GM19452 (cell line): ENCODE measurements around the gene RGS3.
"Not testable (repeated sequence)": the region's sequence is repeated elsewhere in the genome, so short reads cannot be mapped to it uniquely, and the experiment has no call there.

ENCODE experiments used
- ATAC-seq: cut with Tn5 transposase; IDR thresholded peaks from one replicate; pipeline ENCODE4 v1.9.1; 2021; ENCODE audit not compliant: unreplicated experiment

RGS3 gene

DNA sequence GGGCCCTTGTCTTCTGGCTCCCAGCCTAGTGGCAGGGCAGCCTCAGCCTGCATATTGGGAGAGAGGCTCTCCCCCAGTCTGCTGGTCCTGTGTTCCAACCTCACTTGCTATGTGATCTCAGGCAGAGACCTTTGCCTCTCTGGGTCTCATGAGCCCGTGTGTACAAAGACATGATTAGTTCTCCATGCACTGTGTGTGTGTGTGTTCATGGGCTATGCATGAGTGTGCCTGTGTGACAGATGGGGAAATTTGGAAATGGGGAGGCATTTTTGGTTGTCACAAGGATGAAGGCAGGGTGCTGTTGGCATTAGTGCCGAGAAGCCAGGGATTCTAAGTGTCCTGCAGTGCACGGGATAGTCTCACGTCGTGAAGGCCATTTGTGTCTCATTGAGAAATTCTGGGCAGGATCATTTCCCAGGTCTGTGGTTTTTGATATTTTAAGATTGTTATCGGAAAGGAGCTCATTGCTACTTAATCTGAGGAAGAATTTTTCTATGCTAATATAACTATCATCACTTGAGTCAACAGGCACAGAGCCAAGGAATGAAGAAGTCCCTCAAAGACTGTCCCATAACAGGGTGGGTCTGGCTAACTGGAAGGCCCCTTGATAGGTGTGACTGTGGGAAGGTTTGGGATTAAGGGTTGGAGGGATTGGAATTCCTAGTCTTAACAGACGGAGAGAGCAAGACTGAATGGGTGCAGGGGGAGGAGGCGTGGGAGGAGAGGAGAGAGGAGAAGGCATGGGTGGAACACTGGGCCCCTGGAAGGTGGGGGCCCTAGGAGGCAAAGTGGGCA is 168.5 kb downstream of the RGS3 start:
- ATAC-seq, result no peak

GRCh38 chr9:113632776-113633590 is 169.5 kb downstream of the RGS3 start:
- no peak for ATAC-seq

DNA sequence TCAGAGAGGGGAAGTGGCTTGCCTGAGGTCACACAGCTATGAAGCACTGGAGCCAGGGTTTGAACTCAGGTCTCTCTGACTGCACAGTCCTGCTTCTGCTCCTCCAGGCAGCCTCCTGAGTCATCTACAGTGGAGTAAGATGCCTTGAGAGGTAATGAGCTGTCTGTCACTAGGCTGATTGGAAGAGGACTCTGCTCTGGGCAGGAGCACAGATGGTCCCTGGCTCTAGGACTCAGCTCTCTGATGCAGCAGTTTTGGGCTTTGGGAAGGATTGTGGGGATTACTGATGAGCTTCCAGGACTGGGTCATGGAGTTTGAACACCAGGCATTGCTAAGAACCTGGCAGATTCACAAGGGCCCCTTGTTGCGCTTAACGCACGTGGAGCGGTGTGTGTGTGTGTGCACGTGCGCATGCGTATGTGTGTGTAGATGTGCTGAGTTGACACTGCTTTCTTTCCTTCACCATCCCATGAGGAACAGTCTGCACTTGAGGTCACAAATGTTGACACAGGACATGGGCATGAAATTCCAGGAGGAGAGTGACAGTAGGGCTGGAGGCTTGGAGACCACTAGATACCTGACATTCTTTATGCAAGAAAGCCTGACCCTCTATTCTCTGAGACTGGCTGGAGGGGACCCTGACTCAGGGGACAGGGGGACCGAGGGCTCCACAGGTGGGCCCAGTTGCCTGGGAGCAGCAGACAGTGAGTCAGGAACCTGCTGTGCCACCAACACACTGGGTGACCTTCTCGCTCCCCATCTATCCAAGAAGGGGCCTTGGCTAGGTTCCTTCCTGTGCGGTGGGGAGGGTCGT is 170.5 kb downstream of the RGS3 start:
- no peak for ATAC-seq

GRCh38 chr9:113634596-113635515 is 171.3 kb downstream of the RGS3 start:
- no peak for ATAC-seq

DNA sequence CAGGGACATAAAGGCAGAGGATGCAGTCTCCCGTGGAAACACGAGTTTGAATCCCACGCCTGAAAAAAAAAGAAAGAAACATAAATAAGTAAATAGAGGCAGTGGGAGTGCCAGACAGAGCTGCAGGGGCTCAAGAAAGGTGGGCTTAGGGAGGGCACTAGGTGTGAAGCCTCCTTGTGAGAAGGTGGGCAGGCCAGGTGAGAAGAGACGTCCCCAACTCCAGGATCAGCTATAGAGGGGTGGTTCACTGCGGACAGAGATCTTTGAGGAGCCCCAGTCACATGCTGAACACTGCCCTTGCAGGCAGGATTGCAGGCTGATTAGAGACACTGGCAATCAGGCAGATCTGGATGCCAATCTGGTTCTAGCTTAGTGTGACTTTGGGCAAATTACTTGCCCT is 172.1 kb downstream of the RGS3 start:
- ATAC-seq, result no peak

- ATAC-seq, result no peak
Observed at GRCh38 chr9:113636165-113636564, 172.6 kb downstream of the RGS3 start.

DNA sequence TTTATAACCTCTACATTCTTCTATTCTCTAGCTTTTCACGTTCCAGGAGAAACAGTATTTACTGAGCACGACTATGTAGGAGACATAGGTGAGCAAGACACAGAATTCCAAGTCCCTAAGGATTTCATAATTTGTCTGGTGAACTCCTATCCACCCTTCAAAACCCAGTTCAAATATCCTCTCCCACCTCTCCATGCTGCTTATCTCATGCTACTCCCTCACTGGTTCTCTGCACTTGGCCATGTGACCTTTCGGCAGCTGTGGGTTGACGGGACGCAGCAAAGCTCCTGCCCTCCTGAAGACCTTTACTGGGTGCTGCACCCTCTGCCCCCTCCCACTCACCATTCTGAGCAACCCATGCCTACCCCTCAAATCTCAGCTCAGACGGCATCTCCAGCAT is 173.2 kb downstream of the RGS3 start:
- no peak for ATAC-seq

DNA sequence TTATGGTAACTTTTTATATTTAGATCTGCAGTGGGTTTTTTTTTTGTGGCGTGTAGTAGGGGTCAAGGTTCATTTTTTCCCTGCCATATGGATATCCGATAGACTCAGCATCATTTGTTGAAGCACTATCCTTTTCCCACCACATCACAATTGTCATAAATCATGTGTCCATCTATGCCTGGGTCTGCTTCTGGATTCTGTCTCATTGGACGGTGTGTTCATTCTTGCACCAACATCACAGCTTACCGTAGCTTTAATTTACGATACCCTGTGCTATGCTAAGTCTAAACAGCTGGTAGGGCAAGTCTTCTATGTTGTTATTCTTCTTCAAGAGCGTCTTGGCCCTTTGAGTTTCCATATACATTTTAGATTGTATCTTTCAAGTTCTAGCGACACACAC is 175.0 kb downstream of the RGS3 start:
- no peak for ATAC-seq

GRCh38 chr9:113638897-113639296 is 175.4 kb downstream of the RGS3 start:
- no peak for ATAC-seq

- not testable (repeated sequence) for ATAC-seq
Observed at GRCh38 chr9:113639411-113639970, 176.0 kb downstream of the RGS3 start.

DNA sequence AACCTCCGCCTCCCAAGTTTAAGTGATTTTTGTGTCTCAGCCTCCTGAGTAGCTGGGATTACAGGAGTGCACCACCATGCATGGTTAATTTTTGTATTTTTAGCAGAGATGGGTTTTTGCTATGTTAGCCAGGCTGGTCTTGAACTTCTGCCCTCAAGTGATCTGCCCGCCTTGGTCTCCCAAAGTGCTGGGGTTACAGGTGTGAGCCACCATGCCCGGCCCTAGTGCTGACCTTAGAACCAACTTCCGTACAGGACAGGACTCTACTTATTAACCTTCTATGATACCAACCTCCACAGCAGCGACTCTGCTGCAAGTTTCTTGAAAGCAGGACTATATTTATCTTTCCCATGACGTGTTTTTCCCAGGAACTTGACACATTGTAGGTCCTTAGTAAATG is 176.9 kb downstream of the RGS3 start:
- no peak for ATAC-seq

- no peak for ATAC-seq
Observed at GRCh38 chr9:113641100-113641885, 177.8 kb downstream of the RGS3 start.

DNA sequence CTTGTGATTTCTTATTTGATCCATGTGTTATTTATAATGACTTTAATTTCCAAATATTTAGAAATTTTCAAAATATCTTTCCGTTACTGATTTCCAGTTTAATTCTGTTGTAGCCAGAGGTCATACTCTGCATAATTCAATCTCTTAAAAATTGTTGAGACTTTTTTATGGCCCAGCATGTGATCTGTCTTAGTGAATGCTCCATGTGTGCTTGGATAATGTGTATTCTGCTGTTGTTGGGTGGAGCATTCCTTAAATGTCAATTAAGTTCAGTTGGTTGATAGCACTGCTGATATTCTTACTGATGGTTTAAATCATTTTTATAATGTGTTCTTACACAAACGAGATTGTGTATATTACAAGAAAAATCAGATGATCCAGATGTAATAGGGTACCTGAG is 180.8 kb downstream of the RGS3 start:
- ATAC-seq, result no peak

- ATAC-seq, result no peak
Observed at GRCh38 chr9:113645227-113645977, 181.9 kb downstream of the RGS3 start.

DNA sequence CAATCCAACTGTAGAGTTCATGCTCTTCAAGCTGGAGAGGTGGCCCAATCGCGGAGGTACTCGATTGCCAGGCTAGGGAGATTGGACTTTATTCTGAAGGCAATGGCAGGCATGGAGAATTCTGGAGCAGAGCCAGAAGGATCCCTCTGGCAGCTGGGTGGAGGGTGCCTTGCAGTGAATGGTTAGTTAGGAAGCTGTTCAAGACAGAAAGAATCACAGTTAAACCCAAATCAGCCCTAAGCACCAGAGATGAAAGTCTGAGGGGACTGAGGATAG is 182.4 kb downstream of the RGS3 start:
- no peak for ATAC-seq

DNA sequence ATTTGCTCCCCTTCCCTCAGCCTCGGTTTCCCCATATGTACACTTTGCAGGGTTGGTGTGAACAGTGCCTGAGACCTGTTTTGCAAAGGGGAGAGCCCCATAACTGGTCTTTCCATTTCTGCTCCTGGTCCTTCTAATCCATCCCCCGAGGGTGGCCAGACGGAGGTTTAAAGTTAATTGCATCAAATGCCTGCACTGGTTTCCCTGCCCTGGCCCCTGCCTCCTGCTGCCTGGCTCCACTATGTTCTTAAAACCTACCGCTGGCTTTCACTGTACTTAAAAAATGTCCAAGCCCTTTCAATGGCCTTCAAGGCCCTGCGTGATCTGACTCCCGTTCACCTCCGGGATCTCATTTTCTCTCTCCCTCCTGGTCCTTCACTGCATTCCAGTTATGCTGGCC is 183.0 kb downstream of the RGS3 start:
- no peak for ATAC-seq
